HCT116 (cell line): ENCODE data around the gene RPL3. TPM values are rescaled to one million over a fixed set of nuclear protein-coding genes. Genes with fewer than 3 reads are reported as not detected.

Experiments used
- ATAC-seq: fragments of 200-7000 bp; cut with Tn5 transposase; 2 replicates; pipeline ENCODE4 v1.9.1; 2020; ENCODE audit warnings: mild to moderate bottlenecking, moderate library complexity
- BruUV-seq: library from RNA; stranded (reverse); fragments of 400-500 nt; replicated peaks from 2 replicates; lab custom pipeline; 2021; lab: Mats Ljungman, UMichigan
- CTCF ChIA-PET: fragments of 300-600 bp; sonication (Branson Sonifier 250); formaldehyde crosslinking; loops from one replicate; lab custom pipeline; 2021; ENCODE audit warnings: antibody characterized with exemption; lab: Charles Lee
- POLR2A ChIA-PET: fragments of 300-600, 350-600 bp; sonication (Branson Sonifier 250); formaldehyde crosslinking; loops from one replicate; lab custom pipeline; 2021; ENCODE audit warnings: antibody characterized with exemption; lab: Charles Lee
- RAD21 ChIA-PET, 2 experiments: fragments of 300-600 bp; sonication (Branson Sonifier 250); formaldehyde crosslinking; loops; one replicate each; lab custom pipeline; 2023; ENCODE audit warnings: low total read pairs in 2 of 2; ENCODE audit not compliant: uncharacterized antibody in 2 of 2, unreplicated experiment in 2 of 2, low non-redundant PET in 1 of 2; lab: Charles Lee
- DNase-seq: peaks from one replicate; pipeline ENCODE4 v3.0.0-alpha.2; 2010; ENCODE audit warnings: low read depth, low spot score
- H2AFZ ChIP-seq: fragments of 200-600 bp; shearing (Covaris generic), sonication (generic); 2 replicates; pipeline ENCODE4 v1.6.1; 2017; ENCODE audit warnings: low read depth, mixed run types, mixed read lengths, antibody characterized with exemption, low read length; ENCODE audit not compliant: poor library complexity, severe bottlenecking
- H3K27ac ChIP-seq: 2 replicates; pipeline ENCODE4 v1.5.1; 2012; ENCODE audit warnings: low read depth, low read length
- H3K27me3 ChIP-seq: fragments of 200-600 bp; sonication (generic); 2 replicates; pipeline ENCODE4 v1.6.1; 2016; ENCODE audit warnings: mixed run types, low read length, mixed read lengths; ENCODE audit not compliant: insufficient read depth
- H3K36me3 ChIP-seq, 2 experiments: fragments of 200-500 bp in 1 of 2; fragments of 200-600 bp in 1 of 2; sonication (Bioruptor generic) in 1 of 2; sonication (generic) in 1 of 2; 2 replicates each; pipeline versions ENCODE4 v1.5.1 to v1.6.1; 2014 to 2016; ENCODE audit warnings: low read length in 2 of 2, inconsistent platforms in 1 of 2, mixed read lengths in 1 of 2, mixed run types in 1 of 2; ENCODE audit not compliant: insufficient read depth in 2 of 2, control insufficient read depth in 1 of 2
- H3K4me1 ChIP-seq, 2 experiments: fragments of 200-600 bp in 1 of 2; sonication (generic) in 1 of 2; 2 replicates each; pipeline versions ENCODE4 v1.5.1 to v1.6.1; 2012 to 2017; ENCODE audit warnings: low read length in 2 of 2, inconsistent platforms in 1 of 2, mild to moderate bottlenecking in 1 of 2, mixed read lengths in 1 of 2, mixed run types in 1 of 2, moderate library complexity in 1 of 2; ENCODE audit not compliant: insufficient read depth in 2 of 2, control insufficient read depth in 1 of 2
- H3K4me2 ChIP-seq: fragments of 200-600 bp; sonication (generic); 2 replicates; pipeline ENCODE4 v1.6.1; 2017; ENCODE audit warnings: mixed run types, low read length, mixed read lengths
- H3K4me3 ChIP-seq, 2 experiments: fragments of 200-600 bp in 1 of 2; sonication (generic) in 1 of 2; replicated peaks in 1 of 2; 2 replicates each; pipeline ENCODE4 v1.5.1; 2011 to 2016; ENCODE audit warnings: low read length in 2 of 2, control low read depth in 1 of 2, low read depth in 1 of 2, mild to moderate bottlenecking in 1 of 2, mixed read lengths in 1 of 2, mixed run types in 1 of 2
- H3K79me2 ChIP-seq: fragments of 200-600 bp; sonication (generic); 2 replicates; pipeline ENCODE4 v1.6.1; 2017; ENCODE audit warnings: mild to moderate bottlenecking, mixed run types, low read length, moderate library complexity, mixed read lengths; ENCODE audit not compliant: insufficient read depth
- H3K9ac ChIP-seq: fragments of 200-600 bp; sonication (generic); 2 replicates; pipeline ENCODE4 v1.6.1; 2016; ENCODE audit warnings: low read length, mixed read lengths
- H3K9me2 ChIP-seq: fragments of 200-600 bp; sonication (generic), shearing (Covaris generic); 2 replicates; pipeline ENCODE4 v1.6.1; 2017; ENCODE audit warnings: mixed run types, mild to moderate bottlenecking, moderate library complexity; ENCODE audit not compliant: insufficient read depth
- H3K9me3 ChIP-seq, 2 experiments: fragments of 200-500 bp in 1 of 2; fragments of 200-600 bp in 1 of 2; sonication (Bioruptor generic) in 1 of 2; sonication (generic) in 1 of 2; 2 replicates each; pipeline ENCODE4 v1.6.1; 2014 to 2017; ENCODE audit warnings: low read length in 2 of 2, mixed read lengths in 2 of 2, inconsistent platforms in 1 of 2, low read depth in 1 of 2, mild to moderate bottlenecking in 1 of 2, mixed run types in 1 of 2, moderate library complexity in 1 of 2; ENCODE audit not compliant: control insufficient read depth in 1 of 2, insufficient read depth in 1 of 2
- H4K20me1 ChIP-seq: fragments of 200-600 bp; sonication (generic), shearing (Covaris generic); 2 replicates; pipeline ENCODE4 v1.6.1; 2017; ENCODE audit warnings: mixed run types, mild to moderate bottlenecking, moderate library complexity; ENCODE audit not compliant: insufficient read depth
- CEBPB ChIP-seq: IDR thresholded peaks from 2 replicates; pipeline ENCODE4 v1.6.1; 2012; ENCODE audit warnings: low read depth
- CTCF ChIP-seq, 3 experiments: fragments of 200-600 bp in 1 of 3; sonication (generic) in 1 of 3; IDR thresholded peaks in 2 of 3; conservative IDR thresholded peaks in 1 of 3; 2 replicates each; pipeline ENCODE4 v1.5.1; 2012 to 2017; ENCODE audit warnings: low read depth in 2 of 3, low read length in 2 of 3, antibody characterized with exemption in 1 of 3, borderline replicate concordance in 1 of 3, control low read depth in 1 of 3, mild to moderate bottlenecking in 1 of 3, mixed read lengths in 1 of 3, mixed run types in 1 of 3, moderate library complexity in 1 of 3; ENCODE audit not compliant: insufficient read depth in 1 of 3
- EGR1 ChIP-seq: IDR thresholded peaks from 2 replicates; pipeline ENCODE4 v1.6.1; 2012; ENCODE audit warnings: low read depth
- ELF1 ChIP-seq: IDR thresholded peaks from 2 replicates; pipeline ENCODE4 v1.6.1; 2012; ENCODE audit warnings: low read depth, borderline replicate concordance
- FOSL1 ChIP-seq: IDR thresholded peaks from 2 replicates; pipeline ENCODE4 v1.6.1; 2012; ENCODE audit warnings: low read depth
- JUND ChIP-seq: IDR thresholded peaks from 2 replicates; pipeline ENCODE4 v1.6.1; 2012
- MAX ChIP-seq: IDR thresholded peaks from 2 replicates; pipeline ENCODE4 v1.6.1; 2012
- POLR2A ChIP-seq: IDR thresholded peaks from 2 replicates; pipeline ENCODE4 v1.7.0; 2011; ENCODE audit warnings: borderline replicate concordance; ENCODE audit not compliant: insufficient read depth, insufficient read length; ENCODE audit errors: extremely low read depth
- POLR2AphosphoS5 ChIP-seq: IDR thresholded peaks from 2 replicates; pipeline ENCODE4 v1.6.1; 2011; ENCODE audit warnings: mild to moderate bottlenecking, low read depth, low read length, moderate library complexity
- REST ChIP-seq: IDR thresholded peaks from 2 replicates; pipeline ENCODE4 v1.6.1; 2012; ENCODE audit warnings: low read depth
- SIN3A ChIP-seq: IDR thresholded peaks from 2 replicates; pipeline ENCODE4 v1.6.1; 2012; ENCODE audit warnings: low read depth
- SP1 ChIP-seq: IDR thresholded peaks from 2 replicates; pipeline ENCODE4 v1.6.1; 2012; ENCODE audit warnings: low read depth
- TCF7L2 ChIP-seq: IDR thresholded peaks from 2 replicates; pipeline ENCODE4 v1.7.0; 2011; ENCODE audit warnings: borderline replicate concordance, inconsistent platforms; ENCODE audit not compliant: insufficient read depth, insufficient read length; ENCODE audit errors: extremely low read depth
- YY1 ChIP-seq: IDR thresholded peaks from 2 replicates; pipeline ENCODE4 v1.6.1; 2011; ENCODE audit warnings: low read length, low read depth, moderate library complexity, mild to moderate bottlenecking; ENCODE audit not compliant: insufficient replicate concordance; ENCODE audit errors: extremely low read depth
- ZBTB33 ChIP-seq: IDR thresholded peaks from 2 replicates; pipeline ENCODE4 v1.6.1; 2011; ENCODE audit warnings: mild to moderate bottlenecking, low read length, moderate library complexity; ENCODE audit not compliant: insufficient replicate concordance; ENCODE audit errors: extremely low read depth
- ZFX ChIP-seq: fragments of 450-650 bp; IDR thresholded peaks from 2 replicates; pipeline ENCODE4 v1.6.1; 2017
- ZNF274 ChIP-seq: fragments of 200-500 bp; sonication (Bioruptor generic); IDR thresholded peaks from 2 replicates; pipeline ENCODE4 v1.6.1; 2014; ENCODE audit warnings: mild to moderate bottlenecking, low read depth, low read length, inconsistent platforms
- intact Hi-C: fragments of 100-400 bp; cut with micrococcal nuclease; formaldehyde crosslinking; loops from 2 replicates; pipeline ENCODE4 v1.10.0; 2022
- total RNA-seq: library from RNA; stranded (reverse); gene quantifications from one replicate; pipeline ENCODE4 v1.2.1, GENCODE V29; 2021; ENCODE audit not compliant: unreplicated experiment
- TF ChIP-seq, protein P1 (sequence below): IDR thresholded peaks from 2 replicates; pipeline ENCODE4 v1.6.1; 2012

Gene RPL3
- total RNA-seq, 1 experiment from 2014 or later: 2,966 TPM

DNA sequence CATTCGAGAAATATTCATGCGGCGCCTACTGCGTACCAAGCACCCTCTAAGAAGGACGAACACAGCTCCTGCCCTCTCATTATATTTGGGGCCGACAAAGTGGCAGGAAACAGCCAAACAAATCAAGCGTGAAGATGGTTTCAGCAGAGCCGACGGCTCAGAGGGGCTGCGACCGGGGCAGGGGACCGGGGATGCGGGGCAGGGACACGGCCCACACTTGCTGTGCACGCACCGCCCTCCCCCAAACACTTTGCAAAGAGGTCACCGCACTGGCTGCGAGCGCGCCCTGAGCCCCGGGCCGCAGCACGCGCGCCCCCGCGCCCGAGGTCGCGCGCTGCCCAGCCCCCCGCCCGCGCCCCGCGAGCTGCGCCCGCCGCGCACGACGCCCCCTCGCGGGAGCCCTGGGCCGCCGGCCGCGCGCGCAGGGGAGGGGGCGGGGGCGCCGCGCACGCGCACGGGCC lies 30.1 kb upstream of the RPL3 start:
- ChIA-PET RAD21 (no interaction called here), CTCF (interaction anchor here (1.2 kb wide), 1 partner anchor 18 kb away, joined by 5 read pairs; no protein-coding TSS in a partner anchor), POLR2A (interaction anchor here (2.3 kb wide), 1 partner anchor 30 kb away, joined by 7 read pairs; the partner anchor contains the start of gene RPL3)
- H3K4me3 ChIP-seq: peak overlapping the region; percentile 54 to 75
- peak overlapping the region; percentile 75 for H3K9ac ChIP-seq
- no peaks in the 10 kb centered on the region for H3K9me2 ChIP-seq
- peak overlapping the region; percentile 80 for H2AFZ ChIP-seq
- no peak for TF ChIP-seq MAX
- no peak for TF ChIP-seq CEBPB
- no peak for TF ChIP-seq CTCF (IDR thresholded peaks at IDR 0.05 in 2 of 3, conservative IDR thresholded peaks at IDR 0.05 in 1 of 3; ENCODE audit: borderline replicate concordance in 1 of 3, insufficient read depth in 1 of 3, low read depth in 2 of 3, low read length in 2 of 3)
- TF ChIP-seq FOSL1: no peak
- no peak for TF ChIP-seq REST
- TF ChIP-seq JUND: no peak
- no peak for TF ChIP-seq POLR2A
- TF ChIP-seq, protein P1, sequence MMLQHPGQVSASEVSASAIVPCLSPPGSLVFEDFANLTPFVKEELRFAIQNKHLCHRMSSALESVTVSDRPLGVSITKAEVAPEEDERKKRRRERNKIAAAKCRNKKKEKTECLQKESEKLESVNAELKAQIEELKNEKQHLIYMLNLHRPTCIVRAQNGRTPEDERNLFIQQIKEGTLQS: no peak
- TF ChIP-seq YY1: no peak
- no peak for TF ChIP-seq ZBTB33
- no peak for TF ChIP-seq ZFX
- TF ChIP-seq ELF1: no peak
- no peak for TF ChIP-seq POLR2AphosphoS5
- TF ChIP-seq SP1: no peak
- TF ChIP-seq EGR1: no peak
- no peak for TF ChIP-seq TCF7L2
- TF ChIP-seq ZNF274: no peak
- TF ChIP-seq SIN3A: no peak
- H3K27ac ChIP-seq: peak overlapping the region; percentile 18; the same call in 1 of the 2 replicates
- H3K79me2 ChIP-seq: peaks cover 5% of the 10 kb centered on the region; the same call in 1 of the 2 replicates
- H3K36me3 ChIP-seq: no peaks in the 10 kb centered on the region
- ATAC-seq (peak; percentile 70), DNase-seq (no peak)
- peaks cover 19 to 40% of the 10 kb centered on the region in 2 experiments; a peak in 3 of 4 replicates for H3K4me1 ChIP-seq
- no peaks in the 10 kb centered on the region for H4K20me1 ChIP-seq
- H3K27me3 ChIP-seq: no peaks in the 10 kb centered on the region
- BruUV-seq: no TSS peak
- H3K9me3 ChIP-seq: no peaks in the 10 kb centered on the region
- peak overlapping the region; percentile 91 for H3K4me2 ChIP-seq
- intact Hi-C loops: no loop called here
